Epithelial cell of esophagus (primary cell): Measurements from ENCODE around the gene SMAD5.

ENCODE experiments used
- DNase-seq: peaks from one replicate; pipeline ENCODE4 v3.0.0; 2010; ENCODE audit warnings: low read depth
- H3K4me3 ChIP-seq: 2 replicates; pipeline ENCODE4 v1.5.1; 2011; ENCODE audit warnings: mild to moderate bottlenecking, low read length, control low read depth
- TF ChIP-seq, protein P1 (sequence below): IDR thresholded peaks from 2 replicates; pipeline ENCODE4 v1.5.1; 2011; ENCODE audit warnings: low read depth, mild to moderate bottlenecking, low read length, control low read depth, inconsistent platforms; ENCODE audit not compliant: insufficient read depth; ENCODE audit errors: missing control alignments

Gene SMAD5

DNA sequence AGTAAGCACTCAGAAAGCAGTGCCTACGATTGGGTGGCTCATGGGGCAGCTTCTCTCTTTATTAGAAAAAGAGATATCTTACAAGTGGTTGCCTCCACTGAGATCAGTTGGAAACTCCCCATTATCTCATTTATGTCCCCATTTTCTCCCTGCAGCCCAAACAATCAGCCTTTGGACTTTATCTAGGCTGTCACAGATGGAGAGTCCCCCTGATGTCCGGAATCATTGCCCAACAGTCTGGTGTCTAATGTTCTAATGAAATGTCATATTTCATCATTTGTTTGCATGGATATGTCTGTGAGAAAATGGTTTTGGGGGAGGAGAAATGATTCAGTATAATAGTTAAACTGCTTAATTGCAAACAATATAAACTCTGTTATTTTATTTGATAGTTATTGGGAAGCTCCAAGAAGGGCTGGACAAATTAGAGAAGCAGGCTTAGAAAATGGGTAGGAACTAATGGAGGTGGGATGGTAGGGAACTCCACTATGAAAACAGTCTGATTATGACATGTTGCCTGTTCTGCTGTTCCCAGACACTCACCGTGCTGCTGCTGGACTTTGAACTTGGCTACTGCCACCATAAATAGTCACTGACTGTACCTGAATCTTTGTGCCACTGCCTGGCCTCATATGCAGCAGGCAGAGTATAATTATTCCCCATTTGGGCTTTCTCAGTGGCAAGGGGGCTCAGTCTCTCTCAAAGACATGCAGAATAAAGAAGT is 38.3 kb upstream of the SMAD5 start:
- H3K4me3 ChIP-seq = no peak overlapping the region
- DNase-seq = no peak
- TF ChIP-seq, protein P1, sequence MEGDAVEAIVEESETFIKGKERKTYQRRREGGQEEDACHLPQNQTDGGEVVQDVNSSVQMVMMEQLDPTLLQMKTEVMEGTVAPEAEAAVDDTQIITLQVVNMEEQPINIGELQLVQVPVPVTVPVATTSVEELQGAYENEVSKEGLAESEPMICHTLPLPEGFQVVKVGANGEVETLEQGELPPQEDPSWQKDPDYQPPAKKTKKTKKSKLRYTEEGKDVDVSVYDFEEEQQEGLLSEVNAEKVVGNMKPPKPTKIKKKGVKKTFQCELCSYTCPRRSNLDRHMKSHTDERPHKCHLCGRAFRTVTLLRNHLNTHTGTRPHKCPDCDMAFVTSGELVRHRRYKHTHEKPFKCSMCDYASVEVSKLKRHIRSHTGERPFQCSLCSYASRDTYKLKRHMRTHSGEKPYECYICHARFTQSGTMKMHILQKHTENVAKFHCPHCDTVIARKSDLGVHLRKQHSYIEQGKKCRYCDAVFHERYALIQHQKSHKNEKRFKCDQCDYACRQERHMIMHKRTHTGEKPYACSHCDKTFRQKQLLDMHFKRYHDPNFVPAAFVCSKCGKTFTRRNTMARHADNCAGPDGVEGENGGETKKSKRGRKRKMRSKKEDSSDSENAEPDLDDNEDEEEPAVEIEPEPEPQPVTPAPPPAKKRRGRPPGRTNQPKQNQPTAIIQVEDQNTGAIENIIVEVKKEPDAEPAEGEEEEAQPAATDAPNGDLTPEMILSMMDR = no peak

DNA sequence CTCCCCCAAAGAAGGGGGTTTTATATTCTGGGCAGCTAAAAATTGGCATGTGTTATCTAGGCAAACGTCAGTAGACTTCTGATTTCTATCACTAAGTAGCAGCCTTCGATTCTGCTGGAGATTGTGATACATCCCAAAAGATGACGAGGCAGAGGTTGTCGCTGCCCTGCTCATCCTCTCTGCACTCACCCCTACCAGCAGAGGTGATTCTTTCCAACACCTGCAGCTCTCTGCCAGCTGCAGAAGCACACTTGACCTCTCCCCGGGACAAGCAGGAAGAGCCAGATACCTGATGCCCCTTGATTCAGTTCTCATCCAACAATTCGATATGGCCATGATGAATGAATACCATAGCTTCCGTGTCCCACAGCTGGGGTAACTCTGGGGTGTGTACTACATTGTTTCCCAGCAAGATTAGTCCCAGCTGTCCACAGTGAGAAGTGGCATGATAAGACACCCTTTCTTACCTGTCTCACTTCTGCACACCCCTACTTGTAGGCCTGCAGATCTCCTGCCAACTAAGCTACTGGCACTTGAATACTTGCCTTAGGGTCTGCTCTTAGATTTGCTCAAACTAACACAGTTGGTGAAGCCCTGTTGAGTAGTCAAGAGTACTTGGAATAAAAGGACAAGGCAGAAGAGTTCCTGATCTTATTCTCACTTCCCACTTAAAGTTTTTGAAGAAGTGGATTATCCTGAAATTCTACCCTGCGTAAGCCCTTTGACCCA is 37.6 kb upstream of the SMAD5 start:
- H3K4me3 ChIP-seq = no peak overlapping the region
- no peak for DNase-seq
- TF ChIP-seq, protein P1 = no peak

DNA sequence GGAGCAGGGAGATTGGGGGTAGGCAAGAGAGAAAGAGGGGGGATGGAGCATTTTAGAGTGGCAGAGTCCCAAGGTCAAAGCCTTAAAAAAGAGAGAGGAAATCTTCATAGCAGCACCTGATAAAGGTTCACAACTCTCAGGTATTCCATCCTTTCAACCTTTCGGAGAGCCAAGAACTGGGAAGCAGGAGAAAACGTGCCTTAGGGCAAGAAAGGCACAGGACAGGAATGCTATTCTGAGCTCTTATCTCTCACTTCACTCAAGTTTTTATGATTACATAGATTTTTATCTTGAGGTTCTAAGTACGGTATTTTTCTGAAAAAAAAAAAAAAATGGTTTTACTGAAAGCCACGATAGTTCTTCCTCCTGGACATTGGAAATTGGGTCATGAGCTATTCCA is 34.5 kb upstream of the SMAD5 start:
- no peak overlapping the region for H3K4me3 ChIP-seq
- DNase-seq = no peak
- TF ChIP-seq, protein P1 = no peak

DNA sequence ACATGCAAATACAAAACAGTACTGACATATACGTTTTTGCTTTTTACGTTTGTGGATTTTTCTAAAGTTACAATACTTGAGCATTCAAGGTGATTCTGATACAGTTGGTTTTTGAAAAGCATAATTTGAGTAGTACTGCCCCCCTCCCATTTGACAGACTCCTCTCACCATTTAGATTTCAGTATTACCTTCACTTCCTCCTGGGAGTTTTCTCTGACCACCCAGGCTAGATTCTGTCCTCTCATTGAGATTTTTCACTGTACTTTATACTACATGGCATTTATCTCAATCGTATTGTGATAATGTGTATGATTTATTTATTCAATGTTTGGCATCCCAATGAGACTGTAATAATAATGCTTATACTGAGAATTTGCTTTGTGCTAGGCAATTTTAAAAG is 32.8 kb upstream of the SMAD5 start:
- TF ChIP-seq, protein P1 = no peak
- no peak overlapping the region for H3K4me3 ChIP-seq
- DNase-seq = no peak

DNA sequence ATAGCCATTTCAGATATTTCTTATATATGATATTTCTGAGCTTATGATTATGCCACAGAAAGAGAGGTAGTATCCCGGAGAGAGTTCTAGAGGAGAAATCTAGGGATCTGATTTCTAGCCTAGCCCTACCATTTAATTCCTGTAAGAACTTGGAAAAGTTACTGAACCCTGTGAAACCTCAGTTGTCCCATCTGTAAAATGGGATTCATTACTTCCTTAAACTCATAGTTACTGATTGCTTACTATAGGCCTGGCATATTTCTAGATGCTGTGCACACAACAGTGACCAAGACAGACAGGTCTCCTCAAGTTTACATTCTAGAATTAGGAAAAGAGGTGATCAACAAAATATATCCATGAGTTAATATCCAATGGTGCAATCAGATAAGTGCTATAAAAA is 30.8 kb upstream of the SMAD5 start:
- H3K4me3 ChIP-seq = no peak overlapping the region
- TF ChIP-seq, protein P1 = no peak
- DNase-seq = no peak

DNA sequence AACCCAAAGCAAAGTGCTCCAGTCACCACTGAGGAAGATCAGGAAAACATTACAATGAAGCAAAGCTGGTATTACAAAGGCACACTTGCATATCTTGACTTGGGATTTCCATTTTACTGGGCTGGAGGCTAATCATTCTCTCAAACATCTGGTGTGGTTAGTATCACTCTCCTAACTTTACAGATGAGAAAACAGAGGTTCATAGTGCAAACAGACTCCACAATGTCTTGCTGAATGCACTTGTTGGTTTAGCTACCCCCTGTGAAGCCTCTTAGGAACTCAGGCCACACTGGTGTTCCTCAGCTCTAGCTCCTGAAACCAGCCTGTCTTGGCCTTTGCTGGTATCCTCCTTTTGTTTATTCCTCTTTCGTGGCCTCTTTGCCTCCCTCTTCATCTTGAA is 29.5 kb upstream of the SMAD5 start:
- no peak for DNase-seq
- no peak overlapping the region for H3K4me3 ChIP-seq
- TF ChIP-seq, protein P1 = no peak
